Thyroid gland (tissue), 4 donors: Measurements from ENCODE around the gene FOXL3.

Experiments
- CTCF ChIP-seq, 6 experiments: fragments of 200-600 bp in 3 of 6; fragments of 450-650 bp in 3 of 6; sonication (generic) in 3 of 6; IDR thresholded peaks; one replicate each; pipeline ENCODE4 v1.5.1; 2016 to 2019; ENCODE audit warnings: antibody characterized with exemption in 6 of 6, mild to moderate bottlenecking in 2 of 6, inconsistent platforms in 1 of 6, moderate library complexity in 1 of 6
- POLR2A ChIP-seq, 2 donors: fragments of 450-650 bp; IDR thresholded peaks; one replicate each; pipeline ENCODE4 v1.6.1; 2017; ENCODE audit warnings: antibody characterized with exemption in 2 of 2, mild to moderate bottlenecking in 2 of 2, moderate library complexity in 1 of 2

GRCh38 chr7:278081-278480 is 11.9 kb upstream of the FOXL3 start:
- no peak for TF ChIP-seq CTCF (IDR thresholded peaks at IDR 0.05)
- no peak for TF ChIP-seq POLR2A (IDR thresholded peaks at IDR 0.05)
